ENCODE data around the gene TTYH2. TPM values are rescaled to one million over a fixed set of nuclear protein-coding genes. Genes with fewer than 3 reads are reported as not detected.

Gene TTYH2
- total RNA-seq, 1 donor from 2014 or later: 16.8 TPM

- Mint-ChIP-seq H3K27me3 (ENCODE audit: low read depth) (peaks cover 53% of the 10 kb centered on the region), H3K27ac (no peak overlapping the region), H3K36me3 (no peaks in the 10 kb centered on the region), H3K4me1 (peaks cover 40% of the 10 kb centered on the region), H3K4me3 (peak overlapping the region; percentile 77), H3K9me3 (no peaks in the 10 kb centered on the region)
- peak in 1 of 2 experiments; percentile 48 for DNase-seq (ENCODE audit: low spot score in 2 of 2, unreplicated experiment in 2 of 2)
- TF ChIP-seq CTCF (IDR thresholded peaks at IDR 0.05; ENCODE audit: unreplicated experiment): no peak
Measured at GRCh38 chr17:74213861-74214391, 555 bp downstream of the TTYH2 start.

GRCh38 chr17:74214484-74215341 is 1.3 kb downstream of the TTYH2 start:
- Mint-ChIP-seq H3K4me3 (peak overlapping the region; percentile 77), H3K27ac (no peak overlapping the region), H3K4me1 (peaks cover 40% of the 10 kb centered on the region), H3K27me3 (ENCODE audit: low read depth) (peaks cover 53% of the 10 kb centered on the region), H3K36me3 (no peaks in the 10 kb centered on the region), H3K9me3 (peaks cover 3% of the 10 kb centered on the region)
- no peak for DNase-seq (ENCODE audit: low spot score in 2 of 2, unreplicated experiment in 2 of 2)
- TF ChIP-seq CTCF (IDR thresholded peaks at IDR 0.05; ENCODE audit: unreplicated experiment): no peak

- no peak for DNase-seq (ENCODE audit: low spot score in 2 of 2, unreplicated experiment in 2 of 2)
- Mint-ChIP-seq H3K4me1 (peaks cover 40% of the 10 kb centered on the region), H3K9me3 (peaks cover 4% of the 10 kb centered on the region), H3K36me3 (no peaks in the 10 kb centered on the region), H3K4me3 (no peak overlapping the region), H3K27me3 (ENCODE audit: low read depth) (peaks cover 53% of the 10 kb centered on the region), H3K27ac (no peak overlapping the region)
- TF ChIP-seq CTCF (IDR thresholded peaks at IDR 0.05; ENCODE audit: unreplicated experiment): no peak
Measured at GRCh38 chr17:74215342-74215727, 2.0 kb downstream of the TTYH2 start.

- no peaks in the 10 kb centered on the region for H3K36me3 Mint-ChIP-seq
- DNase-seq (ENCODE audit: low spot score in 2 of 2, unreplicated experiment in 2 of 2): no peak
- peaks cover 52% of the 10 kb centered on the region for H3K27me3 Mint-ChIP-seq (ENCODE audit: low read depth)
- H3K4me1 Mint-ChIP-seq: peaks cover 28% of the 10 kb centered on the region
- H3K27ac Mint-ChIP-seq: no peak overlapping the region
- H3K9me3 Mint-ChIP-seq: peaks cover 4% of the 10 kb centered on the region
- no peak overlapping the region for H3K4me3 Mint-ChIP-seq
- no peak for TF ChIP-seq CTCF (IDR thresholded peaks at IDR 0.05; ENCODE audit: unreplicated experiment)
Measured at GRCh38 chr17:74216505-74216904, 3.1 kb downstream of the TTYH2 start.

- H3K9me3 Mint-ChIP-seq: peaks cover 4% of the 10 kb centered on the region
- no peak overlapping the region for H3K4me3 Mint-ChIP-seq
- H3K27ac Mint-ChIP-seq: no peak overlapping the region
- H3K36me3 Mint-ChIP-seq: no peaks in the 10 kb centered on the region
- no peak for DNase-seq (ENCODE audit: low spot score in 2 of 2, unreplicated experiment in 2 of 2)
- H3K4me1 Mint-ChIP-seq: peaks cover 22% of the 10 kb centered on the region
- TF ChIP-seq CTCF (IDR thresholded peaks at IDR 0.05; ENCODE audit: unreplicated experiment): no peak
- peaks cover 45% of the 10 kb centered on the region for H3K27me3 Mint-ChIP-seq (ENCODE audit: low read depth)
Measured at GRCh38 chr17:74217037-74217730, 3.8 kb downstream of the TTYH2 start.
